Measurements from ENCODE around the gene UBXN1.

UBXN1 gene

GRCh38 chr11:62627713-62628112 is 51.2 kb downstream of the UBXN1 start:
- DNase-seq: no peak

Data from RPMI8226 (cell line).